GM21526 (cell line): Measurements from ENCODE around the gene GPX8.

ENCODE experiments used
- ATAC-seq: cut with Tn5 transposase; IDR thresholded peaks from one replicate; pipeline ENCODE4 v1.9.1; 2021; ENCODE audit warnings: moderate library complexity; ENCODE audit not compliant: unreplicated experiment, low FRiP score

GPX8 gene

GRCh38 chr5:55159763-55160492 is at the start of gene GPX8:
GPX8 (plus strand) TSS chr5:55160171; CDS start chr5:55160193, 22 bp downstream.
- ATAC-seq = no peak

- ATAC-seq = no peak
Observed at GRCh38 chr5:55110217-55110616, 49.8 kb upstream of the GPX8 start.

GRCh38 chr5:55113327-55113726 is 46.6 kb upstream of the GPX8 start:
- ATAC-seq = no peak

GRCh38 chr5:55114061-55114460 is 45.9 kb upstream of the GPX8 start:
- no peak for ATAC-seq

GRCh38 chr5:55123365-55123764 is 36.6 kb upstream of the GPX8 start:
- ATAC-seq = no peak

- ATAC-seq = no peak
Observed at GRCh38 chr5:55134053-55134722, 25.8 kb upstream of the GPX8 start.

- ATAC-seq = no peak
Observed at GRCh38 chr5:55136521-55136920, 23.4 kb upstream of the GPX8 start.

GRCh38 chr5:55140908-55141665 is 18.9 kb upstream of the GPX8 start:
- no peak for ATAC-seq

- no peak for ATAC-seq
Observed at GRCh38 chr5:55141945-55142690, 17.9 kb upstream of the GPX8 start.

GRCh38 chr5:55143624-55144023 is 16.3 kb upstream of the GPX8 start:
- ATAC-seq = no peak

GRCh38 chr5:55146080-55146479 is 13.9 kb upstream of the GPX8 start:
- no peak for ATAC-seq

- ATAC-seq = peak; percentile 80
Observed at GRCh38 chr5:55146543-55147151, 13.3 kb upstream of the GPX8 start.

GRCh38 chr5:55149308-55149795 is 10.6 kb upstream of the GPX8 start:
- no peak for ATAC-seq

GRCh38 chr5:55151923-55152842 is 7.8 kb upstream of the GPX8 start:
- no peak for ATAC-seq

GRCh38 chr5:55154873-55155272 is 5.1 kb upstream of the GPX8 start:
- no peak for ATAC-seq

- no peak for ATAC-seq
Observed at GRCh38 chr5:55160493-55161209, 680 bp downstream of the GPX8 start.

GRCh38 chr5:55162666-55163065 is 2.7 kb downstream of the GPX8 start:
- ATAC-seq = no peak

- no peak for ATAC-seq
Observed at GRCh38 chr5:55171471-55171870, 11.5 kb downstream of the GPX8 start.
